Measurements from ENCODE around the gene SOS2. TPM values are rescaled to one million over a fixed set of nuclear protein-coding genes. Genes with fewer than 3 reads are reported as not detected.

The SOS2 gene
- total RNA-seq, 4 donors from 2014 or later: 43.4 to 69.9 (median 57.9) TPM

- H3K27me3 ChIP-seq: no peaks in the 10 kb centered on the region
- WGBS, 2 donors: 81 to 83% methylated on average over 4 of the region's 4 CpGs
- H3K27ac ChIP-seq: no peak overlapping the region
- intact Hi-C loops (cut with DNase I): no loop called here
- peaks cover 5 to 19% of the 10 kb centered on the region in 2 donors for H3K4me1 ChIP-seq
- TF ChIP-seq POLR2A (IDR thresholded peaks at IDR 0.05) (no peak), CTCF (IDR thresholded peaks at IDR 0.05) (no peak)
- no peak overlapping the region for H3K4me3 ChIP-seq (replicated peaks in 1 of 3)
- no peak for DNase-seq
- peaks cover 22 to 42% of the 10 kb centered on the region in 2 donors for H3K36me3 ChIP-seq
- no peaks in the 10 kb centered on the region for H3K9me3 ChIP-seq
Observed at GRCh38 chr14:50113381-50114035, 117.9 kb downstream of the SOS2 start.

GRCh38 chr14:50110323-50111037 is 120.9 kb downstream of the SOS2 start:
- DNase-seq: no peak
- intact Hi-C loops (cut with DNase I): no loop called here
- no peak for TF ChIP-seq CTCF (IDR thresholded peaks at IDR 0.05)
- TF ChIP-seq POLR2A (IDR thresholded peaks at IDR 0.05): no peak
- peaks cover 19 to 42% of the 10 kb centered on the region in 2 donors for H3K36me3 ChIP-seq
- 93 to 94% methylated on average over 4 of the region's 4 CpGs for WGBS, 2 donors
- H3K4me1 ChIP-seq: peaks cover 0 to 10% of the 10 kb centered on the region in 2 donors
- no peak overlapping the region for H3K27ac ChIP-seq
- no peaks in the 10 kb centered on the region for H3K27me3 ChIP-seq
- H3K9me3 ChIP-seq: no peaks in the 10 kb centered on the region
- H3K4me3 ChIP-seq (replicated peaks in 1 of 3): no peak overlapping the region

- intact Hi-C loops (cut with DNase I): loop anchor here (5.0 kb wide), 1 partner anchor 232 kb away; no protein-coding TSS in a partner anchor
- H3K4me3 ChIP-seq (replicated peaks in 1 of 3): no peak overlapping the region
- 77 to 87% methylated on average over 6 of the region's 6 CpGs for WGBS, 2 donors
- peaks cover 0 to under 1% of the 10 kb centered on the region in 2 donors for H3K4me1 ChIP-seq
- H3K27me3 ChIP-seq: no peaks in the 10 kb centered on the region
- TF ChIP-seq POLR2A (IDR thresholded peaks at IDR 0.05) (no peak), CTCF (IDR thresholded peaks at IDR 0.05) (no peak)
- no peaks in the 10 kb centered on the region for H3K9me3 ChIP-seq
- DNase-seq: no peak
- peaks cover 19 to 38% of the 10 kb centered on the region in 2 donors for H3K36me3 ChIP-seq
- peak overlapping the region in 1 of 3 donors; percentile 82 for H3K27ac ChIP-seq
Observed at GRCh38 chr14:50109342-50109741, 122.0 kb downstream of the SOS2 start.

- 45 to 57% methylated on average over 2 of the region's 2 CpGs for WGBS, 2 donors
- peak; percentile 80 to 86 for DNase-seq
- TF ChIP-seq CTCF (IDR thresholded peaks at IDR 0.05) (no peak), POLR2A (IDR thresholded peaks at IDR 0.05) (no peak)
- Histone ChIP-seq H3K27me3 (no peaks in the 10 kb centered on the region), H3K27ac (peak overlapping the region in 2 of 3 donors; percentile 51 to 82), H3K4me3 (replicated peaks in 1 of 3) (no peak overlapping the region), H3K9me3 (no peaks in the 10 kb centered on the region), H3K4me1 (no peaks in the 10 kb centered on the region), H3K36me3 (peaks cover 19 to 30% of the 10 kb centered on the region in 2 donors)
- intact Hi-C loops (cut with DNase I): loop anchor here (5.0 kb wide), 1 partner anchor 231 kb away; no protein-coding TSS in a partner anchor
Observed at GRCh38 chr14:50107850-50108249, 123.5 kb downstream of the SOS2 start.

GRCh38 chr14:50106178-50106577 is 125.2 kb downstream of the SOS2 start:
- H3K27me3 ChIP-seq: no peaks in the 10 kb centered on the region
- no peak for DNase-seq
- 83 to 85% methylated on average over 4 of the region's 4 CpGs for WGBS, 2 donors
- H3K4me3 ChIP-seq (replicated peaks in 1 of 3): no peak overlapping the region
- TF ChIP-seq POLR2A (IDR thresholded peaks at IDR 0.05) (no peak), CTCF (IDR thresholded peaks at IDR 0.05) (no peak)
- H3K27ac ChIP-seq: no peak overlapping the region
- peaks cover 12 to 17% of the 10 kb centered on the region in 2 donors for H3K36me3 ChIP-seq
- no peaks in the 10 kb centered on the region for H3K9me3 ChIP-seq
- no peaks in the 10 kb centered on the region for H3K4me1 ChIP-seq
- intact Hi-C loops (cut with DNase I): loop anchor here (5.0 kb wide), 1 partner anchor 229 kb away; no protein-coding TSS in a partner anchor
